ENCODE data around the gene YARS1. TPM values are rescaled to one million over a fixed set of nuclear protein-coding genes. Genes with fewer than 3 reads are reported as not detected.

Gene YARS1
- total and polyA plus RNA-seq, 4 donors, result 31.6 to 94.0 (median 52.6) TPM

DNA sequence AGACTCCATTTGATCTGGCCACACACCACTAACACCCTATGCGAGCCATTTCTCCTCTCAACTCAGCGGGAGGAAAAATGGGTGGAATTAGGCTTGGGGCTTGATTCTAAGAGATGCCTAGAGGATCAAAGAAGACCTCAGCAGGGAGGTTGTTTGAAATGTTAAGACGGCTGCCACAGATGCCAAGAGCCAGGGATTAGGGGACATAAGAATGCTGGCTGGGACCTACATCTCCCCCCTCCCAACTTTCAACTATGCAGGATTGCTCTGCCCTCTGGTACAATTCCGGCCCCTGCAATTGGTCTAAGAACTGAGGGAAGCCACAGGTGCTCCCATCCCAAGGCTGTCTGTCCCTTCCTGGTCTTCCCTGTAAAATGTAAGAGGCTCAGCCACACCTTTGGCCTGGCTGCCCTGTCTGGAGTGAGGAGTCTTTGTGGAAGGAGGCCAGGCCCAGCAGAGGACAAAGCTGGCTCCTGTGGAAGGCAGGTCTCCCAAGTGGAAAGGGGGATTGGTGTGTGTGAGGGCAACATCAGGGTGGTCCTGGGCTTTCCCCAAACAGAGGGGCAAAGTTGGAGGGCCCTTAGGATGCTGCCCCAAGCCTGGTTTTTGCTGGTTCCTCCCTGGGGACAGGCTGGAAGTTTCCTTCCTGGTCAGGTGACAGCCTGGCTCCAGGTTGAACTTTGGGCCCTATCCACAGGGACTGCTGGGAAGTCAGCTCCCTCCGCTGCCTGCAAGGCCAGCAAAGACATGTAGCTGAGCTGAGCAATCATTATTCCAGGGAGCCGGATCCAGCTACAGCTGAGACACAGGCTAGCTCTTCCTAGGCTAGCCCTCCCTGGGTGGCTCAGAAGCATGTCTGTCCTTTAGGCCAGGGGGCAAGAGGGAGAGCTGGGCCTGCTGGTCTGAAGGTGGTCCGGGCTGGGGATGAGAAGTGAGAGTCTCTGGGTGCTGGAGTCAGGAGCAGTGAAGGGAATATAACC is 80.1 kb downstream of the YARS1 start:
- WGBS, result 68% methylated on average over 7 of the region's 7 CpGs
- peak overlapping the region in 1 of 2 donors; percentile 8 for H3K9ac ChIP-seq (ENCODE audit: low read depth in 1 of 2, low read length in 2 of 2)

More for the DNA sequence above, 80.1 kb downstream of the YARS1 start:
- H3K4me1 ChIP-seq (ENCODE audit: control insufficient read depth in 4 of 4, insufficient read depth in 4 of 4, low read length in 3 of 4), result peaks cover 0 to 26% (median 18%) of the 10 kb centered on the region in 4 donors
- H3K27me3 ChIP-seq (ENCODE audit: control insufficient read depth in 4 of 4, insufficient read depth in 4 of 4, low read length in 3 of 4), result no peaks in the 10 kb centered on the region
- H3K4me3 ChIP-seq (ENCODE audit: low read depth in 1 of 3, low read length in 3 of 3), result no peak overlapping the region
- H3K27ac ChIP-seq (ENCODE audit: low read depth in 1 of 2, low read length in 2 of 2), result peak overlapping the region; percentile 44 to 82
- H3K9me3 ChIP-seq (ENCODE audit: control insufficient read depth in 4 of 4, low read length in 3 of 4), result no peaks in the 10 kb centered on the region
- no peak for DNase-seq (ENCODE audit: low spot score)
- no peaks in the 10 kb centered on the region for H3K36me3 ChIP-seq (ENCODE audit: control insufficient read depth in 4 of 4, insufficient read depth in 3 of 4, low read depth in 1 of 4, low read length in 3 of 4)
- peak; percentile 95 for TF ChIP-seq SP1 (IDR thresholded peaks at IDR 0.05)
- TF ChIP-seq, protein P1, sequence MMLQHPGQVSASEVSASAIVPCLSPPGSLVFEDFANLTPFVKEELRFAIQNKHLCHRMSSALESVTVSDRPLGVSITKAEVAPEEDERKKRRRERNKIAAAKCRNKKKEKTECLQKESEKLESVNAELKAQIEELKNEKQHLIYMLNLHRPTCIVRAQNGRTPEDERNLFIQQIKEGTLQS (IDR thresholded peaks at IDR 0.05), result no peak
- TF ChIP-seq, protein P2, sequence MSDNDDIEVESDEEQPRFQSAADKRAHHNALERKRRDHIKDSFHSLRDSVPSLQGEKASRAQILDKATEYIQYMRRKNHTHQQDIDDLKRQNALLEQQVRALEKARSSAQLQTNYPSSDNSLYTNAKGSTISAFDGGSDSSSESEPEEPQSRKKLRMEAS (IDR thresholded peaks at IDR 0.05), result peak; percentile 65
- TF ChIP-seq EGR1 (IDR thresholded peaks at IDR 0.05; ENCODE audit: low read depth in 2 of 2), result no peak
- peak in 1 of 2 donors; percentile 34 for TF ChIP-seq GABPA (IDR thresholded peaks at IDR 0.05 in 1 of 2, conservative IDR thresholded peaks at IDR 0.05 in 1 of 2)
- peak; percentile 62 for TF ChIP-seq YY1 (IDR thresholded peaks at IDR 0.05)
- TF ChIP-seq FOXA2 (IDR thresholded peaks at IDR 0.05), result no peak
- TF ChIP-seq, protein P3, sequence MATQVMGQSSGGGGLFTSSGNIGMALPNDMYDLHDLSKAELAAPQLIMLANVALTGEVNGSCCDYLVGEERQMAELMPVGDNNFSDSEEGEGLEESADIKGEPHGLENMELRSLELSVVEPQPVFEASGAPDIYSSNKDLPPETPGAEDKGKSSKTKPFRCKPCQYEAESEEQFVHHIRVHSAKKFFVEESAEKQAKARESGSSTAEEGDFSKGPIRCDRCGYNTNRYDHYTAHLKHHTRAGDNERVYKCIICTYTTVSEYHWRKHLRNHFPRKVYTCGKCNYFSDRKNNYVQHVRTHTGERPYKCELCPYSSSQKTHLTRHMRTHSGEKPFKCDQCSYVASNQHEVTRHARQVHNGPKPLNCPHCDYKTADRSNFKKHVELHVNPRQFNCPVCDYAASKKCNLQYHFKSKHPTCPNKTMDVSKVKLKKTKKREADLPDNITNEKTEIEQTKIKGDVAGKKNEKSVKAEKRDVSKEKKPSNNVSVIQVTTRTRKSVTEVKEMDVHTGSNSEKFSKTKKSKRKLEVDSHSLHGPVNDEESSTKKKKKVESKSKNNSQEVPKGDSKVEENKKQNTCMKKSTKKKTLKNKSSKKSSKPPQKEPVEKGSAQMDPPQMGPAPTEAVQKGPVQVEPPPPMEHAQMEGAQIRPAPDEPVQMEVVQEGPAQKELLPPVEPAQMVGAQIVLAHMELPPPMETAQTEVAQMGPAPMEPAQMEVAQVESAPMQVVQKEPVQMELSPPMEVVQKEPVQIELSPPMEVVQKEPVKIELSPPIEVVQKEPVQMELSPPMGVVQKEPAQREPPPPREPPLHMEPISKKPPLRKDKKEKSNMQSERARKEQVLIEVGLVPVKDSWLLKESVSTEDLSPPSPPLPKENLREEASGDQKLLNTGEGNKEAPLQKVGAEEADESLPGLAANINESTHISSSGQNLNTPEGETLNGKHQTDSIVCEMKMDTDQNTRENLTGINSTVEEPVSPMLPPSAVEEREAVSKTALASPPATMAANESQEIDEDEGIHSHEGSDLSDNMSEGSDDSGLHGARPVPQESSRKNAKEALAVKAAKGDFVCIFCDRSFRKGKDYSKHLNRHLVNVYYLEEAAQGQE (IDR thresholded peaks at IDR 0.05), result peak; percentile 83
- peak; percentile 25 to 29 for TF ChIP-seq JUND (IDR thresholded peaks at IDR 0.05)
- TF ChIP-seq, protein P4, sequence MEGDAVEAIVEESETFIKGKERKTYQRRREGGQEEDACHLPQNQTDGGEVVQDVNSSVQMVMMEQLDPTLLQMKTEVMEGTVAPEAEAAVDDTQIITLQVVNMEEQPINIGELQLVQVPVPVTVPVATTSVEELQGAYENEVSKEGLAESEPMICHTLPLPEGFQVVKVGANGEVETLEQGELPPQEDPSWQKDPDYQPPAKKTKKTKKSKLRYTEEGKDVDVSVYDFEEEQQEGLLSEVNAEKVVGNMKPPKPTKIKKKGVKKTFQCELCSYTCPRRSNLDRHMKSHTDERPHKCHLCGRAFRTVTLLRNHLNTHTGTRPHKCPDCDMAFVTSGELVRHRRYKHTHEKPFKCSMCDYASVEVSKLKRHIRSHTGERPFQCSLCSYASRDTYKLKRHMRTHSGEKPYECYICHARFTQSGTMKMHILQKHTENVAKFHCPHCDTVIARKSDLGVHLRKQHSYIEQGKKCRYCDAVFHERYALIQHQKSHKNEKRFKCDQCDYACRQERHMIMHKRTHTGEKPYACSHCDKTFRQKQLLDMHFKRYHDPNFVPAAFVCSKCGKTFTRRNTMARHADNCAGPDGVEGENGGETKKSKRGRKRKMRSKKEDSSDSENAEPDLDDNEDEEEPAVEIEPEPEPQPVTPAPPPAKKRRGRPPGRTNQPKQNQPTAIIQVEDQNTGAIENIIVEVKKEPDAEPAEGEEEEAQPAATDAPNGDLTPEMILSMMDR (IDR thresholded peaks at IDR 0.05; ENCODE audit: low read depth, low read length, missing input control), result no peak
- TF ChIP-seq NR2F2 (IDR thresholded peaks at IDR 0.05), result no peak
- TF ChIP-seq, protein P5, sequence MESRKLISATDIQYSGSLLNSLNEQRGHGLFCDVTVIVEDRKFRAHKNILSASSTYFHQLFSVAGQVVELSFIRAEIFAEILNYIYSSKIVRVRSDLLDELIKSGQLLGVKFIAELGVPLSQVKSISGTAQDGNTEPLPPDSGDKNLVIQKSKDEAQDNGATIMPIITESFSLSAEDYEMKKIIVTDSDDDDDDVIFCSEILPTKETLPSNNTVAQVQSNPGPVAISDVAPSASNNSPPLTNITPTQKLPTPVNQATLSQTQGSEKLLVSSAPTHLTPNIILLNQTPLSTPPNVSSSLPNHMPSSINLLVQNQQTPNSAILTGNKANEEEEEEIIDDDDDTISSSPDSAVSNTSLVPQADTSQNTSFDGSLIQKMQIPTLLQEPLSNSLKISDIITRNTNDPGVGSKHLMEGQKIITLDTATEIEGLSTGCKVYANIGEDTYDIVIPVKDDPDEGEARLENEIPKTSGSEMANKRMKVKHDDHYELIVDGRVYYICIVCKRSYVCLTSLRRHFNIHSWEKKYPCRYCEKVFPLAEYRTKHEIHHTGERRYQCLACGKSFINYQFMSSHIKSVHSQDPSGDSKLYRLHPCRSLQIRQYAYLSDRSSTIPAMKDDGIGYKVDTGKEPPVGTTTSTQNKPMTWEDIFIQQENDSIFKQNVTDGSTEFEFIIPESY (IDR thresholded peaks at IDR 0.05), result peak; percentile 36
- TF ChIP-seq HNF4G (IDR thresholded peaks at IDR 0.05), result peak; percentile 83
- no peak for TF ChIP-seq RAD21 (IDR thresholded peaks at IDR 0.05)
- TF ChIP-seq HNF4A (conservative IDR thresholded peaks at IDR 0.05), result peak; percentile 94 to 95
- peak; percentile 61 for TF ChIP-seq TAF1 (conservative IDR thresholded peaks at IDR 0.05)
- no peak for TF ChIP-seq FOXA1 (IDR thresholded peaks at IDR 0.05)
- TF ChIP-seq RXRA (IDR thresholded peaks at IDR 0.05), result peak; percentile 70 to 73

Measured in liver (tissue), 9 donors.